Lower lobe of right lung (tissue), 2 donors: ENCODE data around the gene ANO4. TPM values are rescaled to one million over a fixed set of nuclear protein-coding genes. Genes with fewer than 3 reads are reported as not detected.

Source experiments
- ATAC-seq, 2 donors: fragments of 200-7000 bp; cut with Tn5 transposase; one replicate each; pipeline ENCODE4 v1.9.1; 2020 to 2022; ENCODE audit warnings: mild to moderate bottlenecking in 2 of 2, moderate library complexity in 2 of 2
- DNase-seq: peaks from one replicate; pipeline ENCODE4 v3.0.0-alpha.2; 2020
- H3K27ac ChIP-seq: fragments of 200-600 bp; one replicate; pipeline ENCODE4 v1.8.0; 2022
- H3K27me3 ChIP-seq: fragments of 200-600 bp; one replicate; pipeline ENCODE4 v1.8.0; 2022; ENCODE audit warnings: low read depth
- H3K36me3 ChIP-seq: fragments of 200-600 bp; one replicate; pipeline ENCODE4 v1.8.0; 2022; ENCODE audit warnings: mild to moderate bottlenecking
- H3K4me1 ChIP-seq: fragments of 200-600 bp; one replicate; pipeline ENCODE4 v1.8.0; 2022
- H3K4me3 ChIP-seq: fragments of 200-600 bp; one replicate; pipeline ENCODE4 v1.8.0; 2022; ENCODE audit warnings: mild to moderate bottlenecking
- H3K9me3 ChIP-seq: fragments of 200-600 bp; one replicate; pipeline ENCODE4 v1.8.0; 2022
- intact Hi-C: fragments of 100-400 bp; cut with DNase I; formaldehyde crosslinking; loops from one replicate; pipeline ENCODE4 v1.11.0; 2022
- total RNA-seq: library from RNA; stranded (reverse); fragmentation: NEBNext Ultra II Directional; extraction: Animal tissue kit (Norgen Biotek cat#: 25700); gene quantifications from one replicate; pipeline ENCODE4 v1.2.1, GENCODE V29; 2021
- TF ChIP-seq, protein P1 (sequence below): fragments of 200-600 bp; IDR thresholded peaks from one replicate; pipeline ENCODE4 v1.8.0; 2022; ENCODE audit warnings: antibody characterized with exemption, mild to moderate bottlenecking
- donor health status: DM: no; HTN: yes; CAD: no; lungs with severe emphysema.

ANO4 gene
- total RNA-seq, 1 donor from 2014 or later: 0.74 TPM

DNA sequence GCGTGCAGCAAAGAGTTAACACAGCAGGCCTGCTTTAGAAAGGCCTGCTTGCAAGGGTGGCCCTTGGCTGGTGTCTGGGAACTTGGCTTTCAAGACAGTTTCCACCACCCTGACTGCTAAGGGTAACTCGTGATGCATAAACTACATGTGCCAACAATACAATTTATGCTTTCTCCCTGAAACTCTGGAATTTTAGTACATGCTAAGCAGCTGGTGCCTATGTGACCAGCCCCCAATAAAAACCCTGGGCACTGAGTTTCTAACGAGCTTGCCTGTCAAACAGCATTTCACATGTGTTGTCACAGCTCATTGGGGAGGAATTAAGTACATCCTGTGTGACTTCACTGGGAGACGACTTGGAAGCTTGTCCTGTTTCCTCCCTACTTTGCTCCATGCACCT, 282.3 kb downstream of the ANO4 start:
- H3K27me3 ChIP-seq: no peaks in the 10 kb centered on the region
- no peaks in the 10 kb centered on the region for H3K4me1 ChIP-seq
- ATAC-seq: peak in 1 of 2 donors; percentile 23
- no peak overlapping the region for H3K4me3 ChIP-seq
- no peak for DNase-seq
- no peaks in the 10 kb centered on the region for H3K36me3 ChIP-seq
- TF ChIP-seq, protein P1, sequence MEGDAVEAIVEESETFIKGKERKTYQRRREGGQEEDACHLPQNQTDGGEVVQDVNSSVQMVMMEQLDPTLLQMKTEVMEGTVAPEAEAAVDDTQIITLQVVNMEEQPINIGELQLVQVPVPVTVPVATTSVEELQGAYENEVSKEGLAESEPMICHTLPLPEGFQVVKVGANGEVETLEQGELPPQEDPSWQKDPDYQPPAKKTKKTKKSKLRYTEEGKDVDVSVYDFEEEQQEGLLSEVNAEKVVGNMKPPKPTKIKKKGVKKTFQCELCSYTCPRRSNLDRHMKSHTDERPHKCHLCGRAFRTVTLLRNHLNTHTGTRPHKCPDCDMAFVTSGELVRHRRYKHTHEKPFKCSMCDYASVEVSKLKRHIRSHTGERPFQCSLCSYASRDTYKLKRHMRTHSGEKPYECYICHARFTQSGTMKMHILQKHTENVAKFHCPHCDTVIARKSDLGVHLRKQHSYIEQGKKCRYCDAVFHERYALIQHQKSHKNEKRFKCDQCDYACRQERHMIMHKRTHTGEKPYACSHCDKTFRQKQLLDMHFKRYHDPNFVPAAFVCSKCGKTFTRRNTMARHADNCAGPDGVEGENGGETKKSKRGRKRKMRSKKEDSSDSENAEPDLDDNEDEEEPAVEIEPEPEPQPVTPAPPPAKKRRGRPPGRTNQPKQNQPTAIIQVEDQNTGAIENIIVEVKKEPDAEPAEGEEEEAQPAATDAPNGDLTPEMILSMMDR: no peak
- intact Hi-C loops: no loop called here
- no peaks in the 10 kb centered on the region for H3K9me3 ChIP-seq
- no peak overlapping the region for H3K27ac ChIP-seq

DNA sequence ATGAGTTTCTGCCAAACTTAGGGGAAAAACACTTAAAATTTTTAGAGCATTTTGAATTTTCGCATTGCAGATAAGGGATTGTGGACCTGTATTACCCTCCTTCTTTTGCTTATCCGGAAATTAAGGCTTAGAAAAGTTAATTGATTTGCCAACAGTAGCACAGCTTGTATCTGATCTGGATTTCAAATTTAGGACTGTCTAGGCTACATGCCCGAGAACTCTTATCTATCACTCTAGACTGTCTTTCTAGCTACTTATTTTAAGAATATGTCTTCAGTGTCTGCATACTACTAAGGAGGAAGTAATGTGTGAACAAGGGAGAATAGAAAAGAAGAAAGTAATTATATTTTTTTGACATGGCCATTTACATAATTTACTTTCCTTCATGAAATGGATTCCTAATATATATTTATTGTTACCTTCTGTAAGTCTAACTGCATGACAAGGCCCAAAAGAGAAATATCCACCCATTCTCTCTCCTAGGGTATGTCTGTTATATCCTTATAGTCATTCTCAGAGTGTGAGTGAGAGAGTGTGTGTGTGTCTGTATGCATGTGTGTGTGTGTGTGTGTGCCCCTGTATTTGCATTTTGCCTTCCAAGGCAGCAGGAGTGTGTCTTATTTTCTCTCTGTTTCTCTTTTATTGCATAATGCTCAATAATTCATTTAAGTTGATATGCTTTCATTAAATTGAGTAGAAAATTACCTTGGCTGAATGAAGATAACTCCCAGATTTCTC, 283.4 kb downstream of the ANO4 start:
- ATAC-seq (no peak), DNase-seq (no peak)
- Histone ChIP-seq H3K4me3 (no peak overlapping the region), H3K4me1 (no peaks in the 10 kb centered on the region), H3K9me3 (no peaks in the 10 kb centered on the region), H3K27me3 (no peaks in the 10 kb centered on the region), H3K36me3 (no peaks in the 10 kb centered on the region), H3K27ac (no peak overlapping the region)
- TF ChIP-seq, protein P1: no peak
- intact Hi-C loops: no loop called here

DNA sequence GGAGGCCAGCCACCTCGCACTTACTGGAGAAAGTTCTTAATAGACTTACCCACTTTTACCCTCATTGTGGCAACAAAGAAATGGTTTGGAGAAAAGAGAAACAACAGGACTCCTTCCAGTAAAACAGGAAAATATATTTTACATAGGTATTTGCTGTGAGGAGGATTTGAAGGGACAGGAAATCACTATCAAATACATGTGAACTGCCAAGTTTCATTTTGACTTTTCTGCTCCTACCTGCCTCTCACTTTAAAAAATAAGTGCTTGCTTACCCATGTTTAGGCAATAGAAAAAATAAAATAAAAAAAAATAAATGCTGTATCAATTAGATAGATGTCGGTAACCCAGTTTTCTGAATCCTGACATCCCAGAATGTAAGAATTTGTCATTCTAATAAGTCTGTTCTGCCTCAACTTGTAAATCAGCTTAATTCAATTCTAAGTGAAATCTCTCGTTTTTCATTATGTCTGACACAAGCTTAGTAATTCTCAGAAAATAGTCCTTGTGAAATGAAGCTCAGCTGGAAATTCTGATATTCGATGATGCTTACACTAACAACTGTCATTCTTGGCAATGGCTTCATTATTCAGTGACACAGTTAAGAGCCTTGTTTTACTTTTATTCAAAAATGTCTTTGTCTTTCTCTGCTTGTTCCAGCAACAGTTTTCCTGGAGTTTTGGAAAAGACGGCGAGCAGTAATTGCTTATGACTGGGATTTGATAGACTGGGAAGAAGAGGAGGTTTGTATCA, 284.1 kb downstream of the ANO4 start:
- Histone ChIP-seq H3K27ac (no peak overlapping the region), H3K4me1 (no peaks in the 10 kb centered on the region), H3K27me3 (no peaks in the 10 kb centered on the region), H3K4me3 (no peak overlapping the region), H3K36me3 (no peaks in the 10 kb centered on the region), H3K9me3 (no peaks in the 10 kb centered on the region)
- intact Hi-C loops: no loop called here
- no peak for ATAC-seq
- DNase-seq: no peak
- TF ChIP-seq, protein P1: no peak

DNA sequence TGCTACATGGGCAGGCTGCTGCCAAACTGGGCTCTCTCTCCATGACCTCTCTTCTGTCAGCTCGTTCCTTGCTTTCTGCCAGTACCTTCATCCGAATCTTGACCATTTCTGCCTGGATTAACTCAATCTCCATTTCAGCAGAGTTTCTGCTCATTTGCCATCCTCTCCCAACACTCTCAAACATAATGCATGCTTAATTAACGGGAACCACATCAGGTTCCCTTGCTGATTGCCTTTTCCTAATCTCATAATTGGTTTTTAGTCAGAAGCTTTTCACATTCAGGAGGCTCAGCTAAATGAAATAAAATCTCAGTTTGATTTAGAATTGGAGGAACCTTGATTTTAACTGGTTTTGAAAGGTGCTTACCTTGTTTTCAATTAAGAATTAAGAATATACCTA, 288.1 kb downstream of the ANO4 start:
- no peak overlapping the region for H3K4me3 ChIP-seq
- intact Hi-C loops: no loop called here
- ATAC-seq: no peak

DNA sequence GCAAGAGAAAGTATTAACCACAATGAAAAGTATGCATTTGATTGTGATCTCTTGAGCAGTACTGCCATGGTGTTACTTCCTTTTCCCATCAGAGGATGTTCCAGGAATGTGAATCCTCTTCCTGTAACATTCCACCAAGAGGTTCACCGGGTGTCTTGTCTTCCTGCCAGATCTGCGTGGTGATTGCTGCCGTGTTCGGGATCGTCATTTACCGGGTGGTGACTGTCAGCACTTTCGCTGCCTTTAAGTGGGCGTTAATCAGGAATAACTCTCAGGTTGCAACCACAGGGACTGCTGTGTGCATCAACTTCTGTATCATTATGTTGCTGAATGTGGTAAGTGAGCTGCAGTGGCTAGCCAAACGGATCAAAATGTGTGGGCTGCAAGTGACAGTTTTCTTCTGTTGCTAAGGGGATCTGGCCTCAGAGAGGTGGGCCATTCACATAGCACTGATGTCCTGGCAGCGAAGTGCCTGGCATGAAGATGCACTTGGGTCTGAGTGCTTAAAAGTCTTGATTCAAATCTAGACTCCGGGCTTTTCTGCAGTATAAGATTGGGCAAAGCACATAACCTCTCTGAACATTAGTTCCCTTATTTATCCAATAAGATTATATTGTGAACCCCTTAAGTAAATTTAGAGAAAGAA, 292.0 kb downstream of the ANO4 start:
- H3K9me3 ChIP-seq: no peaks in the 10 kb centered on the region
- ATAC-seq: no peak
- H3K4me1 ChIP-seq: no peaks in the 10 kb centered on the region
- no peak overlapping the region for H3K27ac ChIP-seq
- H3K27me3 ChIP-seq: no peaks in the 10 kb centered on the region
- TF ChIP-seq, protein P1: no peak
- H3K36me3 ChIP-seq: no peaks in the 10 kb centered on the region
- intact Hi-C loops: no loop called here
- no peak for DNase-seq
- H3K4me3 ChIP-seq: no peak overlapping the region

More for the DNA sequence above, 288.1 kb downstream of the ANO4 start:
- H3K9me3 ChIP-seq: no peaks in the 10 kb centered on the region
- H3K36me3 ChIP-seq: no peaks in the 10 kb centered on the region
- H3K4me1 ChIP-seq: no peaks in the 10 kb centered on the region
- no peak for DNase-seq
- no peaks in the 10 kb centered on the region for H3K27me3 ChIP-seq
- no peak overlapping the region for H3K27ac ChIP-seq
- TF ChIP-seq, protein P1: no peak
